ENCODE results near the gene MAP4K4.

Gene MAP4K4

DNA sequence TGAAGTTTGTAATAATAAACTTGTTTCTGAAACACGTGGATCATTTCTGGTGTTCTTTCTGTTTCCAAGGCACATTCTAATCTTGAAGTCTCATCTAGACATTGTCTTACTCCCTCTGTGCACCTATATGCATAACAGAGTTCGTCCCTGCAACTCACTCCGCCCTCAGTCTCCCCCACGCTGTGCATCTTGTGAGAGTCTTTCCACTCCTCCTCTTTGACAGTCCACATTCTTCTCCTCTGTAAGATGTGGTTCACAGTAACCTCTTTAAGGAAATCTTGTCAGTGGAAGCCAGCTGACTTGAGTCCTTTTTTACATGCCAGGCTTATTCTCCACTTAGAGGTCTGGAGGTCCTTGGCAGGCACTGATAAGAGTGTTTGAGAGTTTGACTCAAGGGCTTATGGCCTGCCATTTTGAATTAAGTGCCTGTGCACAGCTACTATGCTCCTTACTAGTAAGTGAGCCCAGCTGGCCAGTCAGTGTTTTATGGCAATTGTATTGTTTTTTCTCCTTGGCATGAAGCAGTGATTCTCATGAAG, 185.3 kb downstream of the MAP4K4 start:
- in situ Hi-C loops (cut with HindIII; ENCODE audit: low pct_unique_long_range_greater_than_20kb, low sequenced_read_pairs), result no loop called here

DNA sequence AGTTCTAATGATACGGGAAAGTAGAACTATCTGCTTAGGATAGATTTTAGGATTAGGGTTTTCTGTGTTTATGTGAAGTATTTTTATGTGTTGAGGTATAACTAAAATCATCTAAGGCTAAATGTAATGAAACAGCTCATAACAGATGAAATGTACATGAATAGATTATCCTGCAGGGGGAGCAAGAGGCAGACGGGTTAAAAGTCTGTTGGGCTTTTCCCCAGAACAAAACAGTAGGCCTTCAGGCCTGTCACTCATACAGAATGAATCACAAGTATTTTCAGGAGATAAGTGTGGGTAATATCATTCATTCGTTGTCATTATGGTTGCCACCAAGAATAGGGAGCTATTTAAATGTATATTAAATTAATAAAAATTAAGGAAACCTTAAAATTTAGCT, 186.4 kb downstream of the MAP4K4 start:
- no peak for TF ChIP-seq JUND (IDR thresholded peaks at IDR 0.05; ENCODE audit: low read depth)
- peak in 1 of 2 experiments; percentile 52 for DNase-seq (ENCODE audit: low read depth in 1 of 2, low spot score in 1 of 2)
- in situ Hi-C loops (cut with HindIII; ENCODE audit: low pct_unique_long_range_greater_than_20kb, low sequenced_read_pairs), result no loop called here

More for the DNA sequence above, 185.3 kb downstream of the MAP4K4 start:
- DNase-seq (ENCODE audit: low read depth in 1 of 2, low spot score in 1 of 2), result no peak
- TF ChIP-seq JUND (IDR thresholded peaks at IDR 0.05; ENCODE audit: low read depth), result no peak

DNA sequence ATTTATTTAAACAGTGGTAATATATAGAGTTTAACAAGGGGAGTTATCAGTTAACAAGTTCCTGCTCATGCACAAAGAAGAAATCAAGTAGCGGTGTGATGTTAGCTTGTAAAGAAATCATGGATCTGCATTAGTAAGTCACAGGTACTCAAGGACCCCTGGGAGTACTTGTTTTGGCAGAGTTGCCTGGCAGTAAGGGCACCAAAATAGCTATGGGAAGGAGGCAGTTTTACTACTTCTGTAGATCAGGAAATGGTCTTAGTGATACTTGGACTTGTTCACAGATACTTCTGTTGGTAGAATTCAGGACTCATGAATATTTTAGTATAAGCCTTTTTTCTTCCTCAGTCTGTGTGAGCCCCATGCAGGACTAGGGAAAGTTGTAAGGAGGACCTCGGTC, 186.9 kb downstream of the MAP4K4 start:
- no peak for TF ChIP-seq JUND (IDR thresholded peaks at IDR 0.05; ENCODE audit: low read depth)
- in situ Hi-C loops (cut with HindIII; ENCODE audit: low pct_unique_long_range_greater_than_20kb, low sequenced_read_pairs), result no loop called here
- DNase-seq (ENCODE audit: low read depth in 1 of 2, low spot score in 1 of 2), result no peak

DNA sequence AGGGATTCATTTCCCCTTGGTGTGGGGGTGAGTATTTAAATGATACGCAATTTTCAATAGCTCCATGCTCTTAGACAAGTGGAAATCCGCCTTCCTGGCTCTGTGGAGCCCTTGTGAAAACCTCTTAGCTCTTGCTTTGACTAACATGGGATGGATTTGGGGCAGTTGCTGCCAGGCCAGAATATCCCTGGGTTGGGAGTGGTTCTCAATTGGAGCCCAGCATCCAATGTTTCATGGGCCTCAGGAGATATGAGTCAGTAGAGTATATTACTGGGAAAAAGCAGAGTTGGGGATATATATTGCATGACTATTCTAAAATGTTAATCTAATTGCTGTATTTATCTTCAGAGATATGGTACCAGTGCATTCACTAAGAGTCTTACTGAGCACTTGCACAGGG, 189.8 kb downstream of the MAP4K4 start:
- no peak for DNase-seq (ENCODE audit: low read depth in 1 of 2, low spot score in 1 of 2)
- in situ Hi-C loops (cut with HindIII; ENCODE audit: low pct_unique_long_range_greater_than_20kb, low sequenced_read_pairs), result no loop called here
- no peak for TF ChIP-seq JUND (IDR thresholded peaks at IDR 0.05; ENCODE audit: low read depth)

DNA sequence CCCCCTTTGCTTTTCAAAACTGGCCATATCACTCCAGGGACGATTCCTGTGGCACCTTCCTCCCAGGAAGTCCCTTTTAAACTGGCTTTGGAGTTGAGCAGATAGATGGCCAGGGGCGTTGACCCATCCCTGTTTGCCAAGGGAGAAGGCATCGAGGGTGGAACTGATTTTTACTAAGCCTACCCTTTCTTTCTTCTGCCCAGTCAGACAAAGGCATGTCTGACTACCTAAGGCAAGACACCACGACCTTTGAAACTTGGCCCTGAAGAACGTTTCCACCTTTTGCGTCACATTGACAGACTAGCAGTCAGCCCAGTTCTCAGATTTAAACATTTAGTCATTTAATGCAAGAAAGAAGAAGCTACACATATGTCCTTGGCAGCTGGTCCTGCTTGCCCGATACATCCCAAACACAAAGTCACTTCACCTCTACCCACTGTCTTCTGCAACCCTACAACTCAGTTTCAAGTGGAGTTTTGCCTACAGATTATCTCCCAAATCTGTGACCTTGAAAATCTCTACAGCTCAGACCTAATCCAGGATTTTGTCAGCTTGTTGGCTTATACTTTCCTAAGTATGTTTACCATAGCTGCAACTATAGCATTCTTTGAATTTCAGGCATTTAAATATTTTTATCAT, 192.1 kb downstream of the MAP4K4 start:
- in situ Hi-C loops (cut with HindIII; ENCODE audit: low pct_unique_long_range_greater_than_20kb, low sequenced_read_pairs), result no loop called here
- no peak for TF ChIP-seq JUND (IDR thresholded peaks at IDR 0.05; ENCODE audit: low read depth)

DNA sequence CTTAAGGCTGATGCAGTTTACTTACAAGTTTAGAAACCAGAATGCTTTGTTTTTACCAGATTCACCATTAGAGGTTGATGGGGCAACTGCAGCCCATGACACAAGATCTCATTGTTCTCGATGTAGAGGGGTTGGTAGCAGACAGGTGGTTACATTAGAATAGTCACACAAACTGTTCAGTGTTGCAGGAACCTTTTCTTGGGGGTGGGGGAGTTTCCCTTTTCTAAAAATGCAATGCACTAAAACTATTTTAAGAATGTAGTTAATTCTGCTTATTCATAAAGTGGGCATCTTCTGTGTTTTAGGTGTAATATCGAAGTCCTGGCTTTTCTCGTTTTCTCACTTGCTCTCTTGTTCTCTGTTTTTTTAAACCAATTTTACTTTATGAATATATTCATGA, 194.9 kb downstream of the MAP4K4 start:
- in situ Hi-C loops (cut with HindIII; ENCODE audit: low pct_unique_long_range_greater_than_20kb, low sequenced_read_pairs), result no loop called here

More for the DNA sequence above, 192.1 kb downstream of the MAP4K4 start:
- DNase-seq (ENCODE audit: low read depth in 1 of 2, low spot score in 1 of 2), result no peak

DNA sequence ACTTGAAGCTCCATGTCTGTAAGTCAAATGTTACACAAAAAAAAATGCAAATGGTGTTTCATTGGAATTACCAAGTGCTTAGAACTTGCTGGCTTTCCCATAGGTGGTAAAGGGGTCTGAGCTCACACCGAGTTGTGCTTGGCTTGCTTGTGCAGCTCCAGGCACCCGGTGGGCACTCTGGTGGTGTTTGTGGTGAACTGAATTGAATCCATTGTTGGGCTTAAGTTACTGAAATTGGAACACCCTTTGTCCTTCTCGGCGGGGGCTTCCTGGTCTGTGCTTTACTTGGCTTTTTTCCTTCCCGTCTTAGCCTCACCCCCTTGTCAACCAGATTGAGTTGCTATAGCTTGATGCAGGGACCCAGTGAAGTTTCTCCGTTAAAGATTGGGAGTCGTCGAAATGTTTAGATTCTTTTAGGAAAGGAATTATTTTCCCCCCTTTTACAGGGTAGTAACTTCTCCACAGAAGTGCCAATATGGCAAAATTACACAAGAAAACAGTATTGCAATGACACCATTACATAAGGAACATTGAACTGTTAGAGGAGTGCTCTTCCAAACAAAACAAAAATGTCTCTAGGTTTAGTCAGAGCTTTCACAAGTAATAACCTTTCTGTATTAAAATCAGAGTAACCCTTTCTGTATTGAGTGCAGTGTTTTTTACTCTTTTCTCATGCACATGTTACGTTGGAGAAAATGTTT, 196.3 kb downstream of the MAP4K4 start:
- in situ Hi-C loops (cut with HindIII; ENCODE audit: low pct_unique_long_range_greater_than_20kb, low sequenced_read_pairs), result no loop called here
- no peak for TF ChIP-seq JUND (IDR thresholded peaks at IDR 0.05; ENCODE audit: low read depth)
- DNase-seq (ENCODE audit: low read depth in 1 of 2, low spot score in 1 of 2), result no peak

More for the DNA sequence above, 194.9 kb downstream of the MAP4K4 start:
- no peak for TF ChIP-seq JUND (IDR thresholded peaks at IDR 0.05; ENCODE audit: low read depth)
- no peak for DNase-seq (ENCODE audit: low read depth in 1 of 2, low spot score in 1 of 2)

DNA sequence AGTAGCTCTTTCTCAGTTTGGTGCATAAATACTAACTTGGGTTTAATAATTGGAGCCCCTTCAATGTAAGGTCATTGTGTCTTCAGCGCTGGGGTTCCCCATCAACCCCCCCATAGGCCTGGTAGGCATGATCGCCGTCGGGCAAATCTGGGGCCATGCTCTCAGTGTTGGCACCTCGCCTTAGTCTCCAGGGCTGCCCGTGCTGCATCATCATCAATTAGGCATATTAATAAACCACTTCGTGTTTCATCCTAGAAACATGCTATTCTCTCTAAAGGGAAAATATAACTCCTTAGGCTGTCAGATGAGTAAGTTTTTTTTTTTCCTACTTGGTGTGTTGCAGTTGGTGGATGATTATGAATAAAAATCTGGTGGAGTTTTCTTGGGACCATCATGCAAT, 197.5 kb downstream of the MAP4K4 start:
- DNase-seq (ENCODE audit: low read depth in 1 of 2, low spot score in 1 of 2), result no peak
- TF ChIP-seq JUND (IDR thresholded peaks at IDR 0.05; ENCODE audit: low read depth), result no peak
- in situ Hi-C loops (cut with HindIII; ENCODE audit: low pct_unique_long_range_greater_than_20kb, low sequenced_read_pairs), result no loop called here

DNA sequence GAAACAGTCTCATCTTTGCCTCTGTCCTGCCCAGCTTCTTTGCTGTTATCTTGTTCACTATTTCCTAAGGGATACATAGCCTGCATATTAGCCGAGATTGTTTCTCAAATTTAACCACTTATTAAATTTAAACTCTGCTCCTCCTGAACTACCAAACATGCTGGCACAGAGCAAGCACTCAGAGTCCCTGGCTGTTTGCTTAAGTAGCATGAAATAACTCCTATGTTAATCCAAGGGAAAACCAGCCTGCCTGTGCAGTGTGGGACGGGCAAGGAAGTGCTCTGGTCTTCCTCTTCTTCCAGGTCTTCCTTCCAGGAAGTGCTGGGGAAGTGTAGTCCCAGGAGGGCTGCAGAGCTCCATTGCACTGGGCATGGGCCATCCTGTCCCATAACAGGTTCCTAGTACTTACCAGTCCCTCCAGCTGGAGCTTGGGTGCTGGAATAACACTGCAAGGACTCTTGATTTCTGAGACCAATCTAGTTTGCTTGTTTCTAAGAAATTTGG, 198.4 kb downstream of the MAP4K4 start:
- in situ Hi-C loops (cut with HindIII; ENCODE audit: low pct_unique_long_range_greater_than_20kb, low sequenced_read_pairs), result no loop called here
- peak in 1 of 2 experiments; percentile 13 for DNase-seq (ENCODE audit: low read depth in 1 of 2, low spot score in 1 of 2)
- TF ChIP-seq JUND (IDR thresholded peaks at IDR 0.05; ENCODE audit: low read depth), result no peak

DNA sequence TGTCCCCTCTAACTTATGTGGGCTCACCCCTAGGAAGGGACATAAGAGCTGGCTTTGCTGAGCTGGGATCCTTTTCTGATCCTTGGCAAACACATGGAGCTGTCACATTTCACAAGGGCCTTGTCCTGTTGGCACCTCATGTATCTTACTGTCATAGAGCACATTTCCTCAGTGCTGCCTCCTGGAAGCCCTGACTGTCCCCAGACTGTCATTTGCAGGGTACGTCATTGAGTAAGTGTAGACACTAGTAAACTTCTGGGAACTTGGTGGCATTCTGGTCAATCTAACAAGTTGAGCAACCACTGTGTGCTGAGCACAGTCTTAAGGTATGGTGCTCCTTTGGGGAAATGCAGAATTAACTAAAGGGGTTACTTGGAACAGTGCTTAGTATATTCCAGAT, 199.8 kb downstream of the MAP4K4 start:
- in situ Hi-C loops (cut with HindIII; ENCODE audit: low pct_unique_long_range_greater_than_20kb, low sequenced_read_pairs), result no loop called here
- no peak for TF ChIP-seq JUND (IDR thresholded peaks at IDR 0.05; ENCODE audit: low read depth)
- DNase-seq (ENCODE audit: low read depth in 1 of 2, low spot score in 1 of 2), result no peak

DNA sequence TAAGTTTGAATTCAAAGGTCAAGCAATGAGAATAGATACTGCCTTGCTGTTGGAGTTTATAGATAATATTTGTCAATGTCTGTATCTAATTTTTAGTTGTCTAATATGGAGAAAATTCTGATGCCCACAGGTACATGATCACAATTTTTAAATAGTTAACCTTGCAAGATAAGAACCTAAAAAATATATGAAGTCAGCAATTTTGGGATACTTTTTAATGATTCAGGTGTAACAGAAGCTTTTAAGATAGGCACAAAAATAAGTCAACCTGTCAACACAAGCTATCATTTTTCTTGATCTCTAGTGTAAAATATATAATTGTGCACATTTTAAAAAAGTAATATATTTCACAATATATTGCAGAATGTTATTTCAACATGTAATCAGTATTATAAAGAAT, 201.8 kb downstream of the MAP4K4 start:
- DNase-seq (ENCODE audit: low read depth in 1 of 2, low spot score in 1 of 2), result no peak
- in situ Hi-C loops (cut with HindIII; ENCODE audit: low pct_unique_long_range_greater_than_20kb, low sequenced_read_pairs), result no loop called here
- no peak for TF ChIP-seq JUND (IDR thresholded peaks at IDR 0.05; ENCODE audit: low read depth)

DNA sequence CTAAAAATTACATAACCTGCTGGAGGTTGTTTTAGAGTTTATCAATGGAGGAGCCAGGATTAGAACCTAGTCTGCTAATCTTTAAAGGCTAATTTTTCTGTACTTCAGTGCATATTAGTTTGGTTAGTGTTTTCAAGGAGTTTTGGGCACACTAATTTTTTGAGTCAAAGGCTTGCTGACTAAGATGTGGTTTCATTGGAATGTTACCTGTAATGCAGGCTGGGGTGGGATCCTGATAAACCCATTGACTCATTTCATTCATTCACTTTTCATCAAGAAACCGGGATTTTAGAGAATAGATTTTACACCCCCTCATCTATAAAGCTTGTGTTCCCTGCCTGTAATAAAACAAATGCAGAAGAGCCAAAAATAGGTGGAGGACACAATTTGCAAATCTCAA, 202.4 kb downstream of the MAP4K4 start:
- no peak for TF ChIP-seq JUND (IDR thresholded peaks at IDR 0.05; ENCODE audit: low read depth)
- DNase-seq (ENCODE audit: low read depth in 1 of 2, low spot score in 1 of 2), result no peak
- in situ Hi-C loops (cut with HindIII; ENCODE audit: low pct_unique_long_range_greater_than_20kb, low sequenced_read_pairs), result no loop called here

DNA sequence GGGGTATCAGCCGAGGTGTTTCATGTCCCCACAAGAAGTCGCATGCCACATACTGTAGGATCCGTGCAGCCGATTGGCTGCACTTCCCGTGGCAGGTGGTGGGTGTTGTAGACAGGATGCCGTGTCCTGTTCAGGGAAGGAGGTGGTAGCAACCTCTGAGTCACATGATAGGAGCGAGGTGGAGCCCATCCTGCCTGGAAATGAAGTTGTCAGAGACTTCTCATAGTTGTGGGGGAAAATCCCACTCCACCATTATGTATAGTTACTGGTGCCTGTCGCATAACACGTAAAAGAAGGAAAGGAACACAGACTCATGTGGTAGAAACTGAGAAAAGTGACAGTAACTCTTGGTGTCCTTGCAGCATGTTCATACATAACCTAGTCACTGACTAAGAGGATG, 202.9 kb downstream of the MAP4K4 start:
- no peak for DNase-seq (ENCODE audit: low read depth in 1 of 2, low spot score in 1 of 2)
- TF ChIP-seq JUND (IDR thresholded peaks at IDR 0.05; ENCODE audit: low read depth), result no peak
- in situ Hi-C loops (cut with HindIII; ENCODE audit: low pct_unique_long_range_greater_than_20kb, low sequenced_read_pairs), result no loop called here

Data from T47D (cell line).